Mesothelial cell of epicardium (in vitro differentiated cells): ENCODE data around the gene CPXCR1. TPM values are rescaled to one million over a fixed set of nuclear protein-coding genes. Genes with fewer than 3 reads are reported as not detected.
"Not testable (repeated sequence)": the region's sequence is repeated elsewhere in the genome, so short reads cannot be mapped to it uniquely, and the experiment has no call there.

Experiments used
- DNase-seq, 2 experiments: peaks; one replicate each; pipeline ENCODE4 v3.0.0; 2021; ENCODE audit warnings: low spot score in 2 of 2; ENCODE audit not compliant: unreplicated experiment in 2 of 2
- H3K27ac Mint-ChIP-seq: 2 replicates; pipeline ENCODE4 v1.8.0; 2021; ENCODE audit warnings: mixed read lengths
- H3K27me3 Mint-ChIP-seq: 2 replicates; pipeline ENCODE4 v1.8.0; 2021; ENCODE audit warnings: low read depth, mixed read lengths
- H3K36me3 Mint-ChIP-seq: 2 replicates; pipeline ENCODE4 v1.8.0; 2021; ENCODE audit warnings: mixed read lengths
- H3K4me1 Mint-ChIP-seq: 2 replicates; pipeline ENCODE4 v1.8.0; 2021; ENCODE audit warnings: mixed read lengths
- H3K4me3 Mint-ChIP-seq: 2 replicates; pipeline ENCODE4 v1.8.0; 2021; ENCODE audit warnings: mild to moderate bottlenecking, moderate library complexity, mixed read lengths
- H3K9me3 Mint-ChIP-seq: 2 replicates; pipeline ENCODE4 v1.8.0; 2021; ENCODE audit warnings: mixed read lengths
- CTCF ChIP-seq: fragments of 200-600 bp; sonication (generic); IDR thresholded peaks from one replicate; pipeline ENCODE4 v1.5.0; 2021; ENCODE audit warnings: antibody characterized with exemption; ENCODE audit not compliant: unreplicated experiment
- total RNA-seq: library from RNA; stranded (reverse); gene quantifications from 3 replicates; pipeline ENCODE4 v1.2.1, GENCODE V29; 2021

The CPXCR1 gene
- not detected in 3 replicates for total RNA-seq

- TF ChIP-seq CTCF, result no peak
- no peak for DNase-seq
- Mint-ChIP-seq H3K9me3 (peaks cover 12% of the 10 kb centered on the region), H3K27ac (no peak within 1 kb of the TSS), H3K27me3 (no peaks in the 10 kb centered on the region), H3K4me3 (no peak within 1 kb of the TSS), H3K4me1 (peaks cover 3% of the 10 kb centered on the region), H3K36me3 (no peaks in the 10 kb centered on the region)
Measured at GRCh38 chrX:88746925-88747324, at the start of gene CPXCR1. Gene CPXCR1 (plus strand): TSS chrX:88747225. CDS start chrX:88753415, 6,190 bp downstream.

- H3K27me3 Mint-ChIP-seq, result no peaks in the 10 kb centered on the region
- H3K27ac Mint-ChIP-seq, result no peak overlapping the region
- no peak overlapping the region for H3K4me3 Mint-ChIP-seq
- no peak for DNase-seq
- TF ChIP-seq CTCF, result no peak
- H3K36me3 Mint-ChIP-seq, result no peaks in the 10 kb centered on the region
- H3K4me1 Mint-ChIP-seq, result no peaks in the 10 kb centered on the region
- H3K9me3 Mint-ChIP-seq, result peaks cover 12% of the 10 kb centered on the region
Measured at GRCh38 chrX:88735835-88736234, 11.2 kb upstream of the CPXCR1 start.

- H3K9me3 Mint-ChIP-seq, H3K27ac Mint-ChIP-seq, H3K4me3 Mint-ChIP-seq, H3K27me3 Mint-ChIP-seq, DNase-seq, H3K4me1 Mint-ChIP-seq, H3K36me3 Mint-ChIP-seq: not testable (repeated sequence)
Measured at GRCh38 chrX:88746215-88746614, 810 bp upstream of the CPXCR1 start.

- H3K4me3 Mint-ChIP-seq, H3K27ac Mint-ChIP-seq, H3K27me3 Mint-ChIP-seq, H3K36me3 Mint-ChIP-seq, H3K4me1 Mint-ChIP-seq, DNase-seq: not testable (repeated sequence)
- peaks cover 12% of the 10 kb centered on the region for H3K9me3 Mint-ChIP-seq
Measured at GRCh38 chrX:88752339-88752738, 5.3 kb downstream of the CPXCR1 start.

GRCh38 chrX:88789825-88790224 is 42.8 kb downstream of the CPXCR1 start:
- Mint-ChIP-seq H3K9me3 (peaks cover 20% of the 10 kb centered on the region), H3K4me3 (no peak overlapping the region), H3K4me1 (no peaks in the 10 kb centered on the region), H3K27me3 (no peaks in the 10 kb centered on the region), H3K36me3 (peaks cover 4% of the 10 kb centered on the region), H3K27ac (no peak overlapping the region)
- no peak for DNase-seq
- no peak for TF ChIP-seq CTCF
